ENCODE measurements around the gene LTA4H. TPM values are rescaled to one million over a fixed set of nuclear protein-coding genes. Genes with fewer than 3 reads are reported as not detected.

LTA4H gene
- total RNA-seq = 85.5 and 91.7 TPM in 2 replicates
- long read RNA-seq, transcript LTA4H-201 (19 exons, 2,139 nt) = major isoform, 218 of 351 reads
- long read RNA-seq, partial matches to known transcripts = 9 of 351 reads
- long read RNA-seq, other reads (novel, unspliced or antisense) = 124 of 351 reads

GRCh38 chr12:96035283-96036236, at the start of gene LTA4H:
Gene LTA4H (minus strand): TSS chr12:96035587. CDS start chr12:96035519, 68 bp downstream.
- DNase-seq (ENCODE audit: low read depth, low spot score) = peak; percentile 93
- Mint-ChIP-seq H3K27ac (ENCODE audit: unreplicated experiment) (no peak within 1 kb of the TSS), H3K36me3 (ENCODE audit: low read depth) (no peaks in the 10 kb centered on the region), H3K4me1 (peaks cover 4% of the 10 kb centered on the region), H3K27me3 (ENCODE audit: low read depth) (no peaks in the 10 kb centered on the region), H3K4me3 (no peak within 1 kb of the TSS), H3K9me3 (no peaks in the 10 kb centered on the region)
- no peak for TF ChIP-seq CTCF (conservative IDR thresholded peaks at IDR 0.05)

- no peak overlapping the region for H3K27ac Mint-ChIP-seq (ENCODE audit: unreplicated experiment)
- H3K4me3 Mint-ChIP-seq = no peak overlapping the region
- H3K36me3 Mint-ChIP-seq (ENCODE audit: low read depth) = peaks cover 12% of the 10 kb centered on the region
- no peak for TF ChIP-seq CTCF (conservative IDR thresholded peaks at IDR 0.05)
- no peaks in the 10 kb centered on the region for H3K27me3 Mint-ChIP-seq (ENCODE audit: low read depth)
- DNase-seq (ENCODE audit: low read depth, low spot score) = no peak
- peaks cover 16% of the 10 kb centered on the region for H3K9me3 Mint-ChIP-seq
- peaks cover 4% of the 10 kb centered on the region for H3K4me1 Mint-ChIP-seq
These were observed 49.2 kb upstream of the LTA4H start for GRCh38 chr12:96084624-96085023.

GRCh38 chr12:96083020-96083719, 47.8 kb upstream of the LTA4H start:
- DNase-seq (ENCODE audit: low read depth, low spot score) = no peak
- Mint-ChIP-seq H3K9me3 (peaks cover 9% of the 10 kb centered on the region), H3K27ac (ENCODE audit: unreplicated experiment) (no peak overlapping the region), H3K27me3 (ENCODE audit: low read depth) (no peaks in the 10 kb centered on the region), H3K4me3 (no peak overlapping the region), H3K4me1 (peaks cover 4% of the 10 kb centered on the region), H3K36me3 (ENCODE audit: low read depth) (peaks cover 2% of the 10 kb centered on the region)
- TF ChIP-seq CTCF (conservative IDR thresholded peaks at IDR 0.05) = no peak

- no peak for TF ChIP-seq CTCF (conservative IDR thresholded peaks at IDR 0.05)
- peaks cover 2% of the 10 kb centered on the region for H3K36me3 Mint-ChIP-seq (ENCODE audit: low read depth)
These were observed 46.2 kb upstream of the LTA4H start for GRCh38 chr12:96081596-96081995.

GRCh38 chr12:96078231-96079135, 43.1 kb upstream of the LTA4H start:
- TF ChIP-seq CTCF (conservative IDR thresholded peaks at IDR 0.05) = no peak
- Mint-ChIP-seq H3K4me1 (peaks cover 3% of the 10 kb centered on the region), H3K4me3 (no peak overlapping the region), H3K9me3 (no peaks in the 10 kb centered on the region), H3K27me3 (ENCODE audit: low read depth) (no peaks in the 10 kb centered on the region), H3K27ac (ENCODE audit: unreplicated experiment) (no peak overlapping the region), H3K36me3 (ENCODE audit: low read depth) (no peaks in the 10 kb centered on the region)
- DNase-seq (ENCODE audit: low read depth, low spot score) = no peak

More at GRCh38 chr12:96081596-96081995, 46.2 kb upstream of the LTA4H start:
- Mint-ChIP-seq H3K27me3 (ENCODE audit: low read depth) (no peaks in the 10 kb centered on the region), H3K4me1 (peaks cover 4% of the 10 kb centered on the region), H3K9me3 (peaks cover 6% of the 10 kb centered on the region), H3K27ac (ENCODE audit: unreplicated experiment) (peak overlapping the region; percentile 24), H3K4me3 (no peak overlapping the region)
- no peak for DNase-seq (ENCODE audit: low read depth, low spot score)
